Measurements from ENCODE around the gene IRX6.

IRX6 gene

DNA sequence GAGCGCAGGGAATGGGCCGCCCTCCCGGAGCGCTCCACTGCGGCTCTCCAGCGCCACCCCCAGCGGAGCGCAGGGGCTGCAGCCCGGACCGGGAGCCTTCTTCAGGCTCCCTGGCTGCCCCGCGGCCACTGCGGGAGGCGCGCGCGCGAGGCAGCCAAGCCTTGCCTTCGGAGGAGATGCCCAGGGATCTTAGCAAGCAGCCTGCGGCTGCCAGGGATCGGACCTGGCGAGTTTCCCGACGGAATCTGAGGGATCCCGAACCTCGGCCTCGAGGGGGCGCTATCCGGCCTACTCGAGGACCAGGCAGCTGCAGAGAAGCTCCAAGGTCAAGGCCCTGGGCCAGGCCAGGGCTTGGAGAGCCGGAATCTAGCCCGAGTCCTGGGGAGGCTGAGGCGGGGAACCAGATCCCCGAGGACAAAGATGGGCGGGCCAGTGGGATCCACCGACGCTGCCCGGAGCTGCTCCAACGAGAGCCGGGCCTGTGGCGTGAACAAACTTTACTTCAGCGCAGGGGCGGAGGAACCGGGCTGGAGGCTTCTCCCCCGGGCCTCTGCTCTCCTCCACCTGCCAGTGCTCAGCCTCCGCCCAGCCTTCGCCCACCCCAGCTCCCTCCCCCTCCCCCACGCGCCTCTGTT is at the start of gene IRX6:
IRX6 (plus strand) TSS at position 567 of the 635 bp plus-strand sequence. CDS start 889 bp downstream, outside the sequence.
- DNase-seq: no peak

DNA sequence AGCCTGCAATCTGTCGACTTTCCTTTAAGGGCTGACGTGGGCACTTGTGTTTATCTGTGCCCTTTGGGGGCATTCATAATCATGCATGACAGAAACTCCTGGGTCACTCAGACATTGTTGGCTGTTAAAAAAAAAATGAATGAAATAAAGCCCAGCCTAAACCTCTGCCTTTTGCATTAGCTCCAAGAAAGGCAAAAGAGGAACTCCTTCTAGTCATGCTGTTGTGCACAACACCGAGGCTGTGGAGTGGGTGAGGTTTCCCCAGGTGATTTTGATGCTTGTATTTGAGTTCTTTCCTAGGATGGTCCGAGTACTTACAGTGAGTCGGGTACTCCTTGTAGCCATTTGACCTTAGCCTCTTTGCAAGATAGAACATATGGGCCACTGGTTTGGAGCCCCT is 49.6 kb upstream of the IRX6 start:
- DNase-seq: no peak

DNA sequence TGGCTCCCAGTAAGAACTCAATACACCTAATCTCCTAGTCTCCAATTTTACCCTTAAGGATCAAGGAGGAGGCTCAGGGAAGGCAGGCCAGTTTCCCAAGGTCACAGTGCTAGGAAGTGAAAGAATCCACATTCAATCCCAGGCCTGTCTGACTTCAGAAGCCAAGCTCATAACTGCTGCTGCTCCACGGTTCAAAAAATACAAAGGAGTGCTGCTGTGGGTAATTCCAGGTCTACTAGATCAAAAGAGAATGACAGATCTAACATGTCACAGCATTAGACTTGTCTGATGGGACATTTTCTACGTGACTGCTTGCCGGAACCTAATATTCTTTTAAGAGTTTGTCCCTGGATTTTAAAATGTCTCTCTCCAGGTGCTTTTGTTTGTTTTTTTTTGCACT is 48.8 kb upstream of the IRX6 start:
- no peak for DNase-seq

DNA sequence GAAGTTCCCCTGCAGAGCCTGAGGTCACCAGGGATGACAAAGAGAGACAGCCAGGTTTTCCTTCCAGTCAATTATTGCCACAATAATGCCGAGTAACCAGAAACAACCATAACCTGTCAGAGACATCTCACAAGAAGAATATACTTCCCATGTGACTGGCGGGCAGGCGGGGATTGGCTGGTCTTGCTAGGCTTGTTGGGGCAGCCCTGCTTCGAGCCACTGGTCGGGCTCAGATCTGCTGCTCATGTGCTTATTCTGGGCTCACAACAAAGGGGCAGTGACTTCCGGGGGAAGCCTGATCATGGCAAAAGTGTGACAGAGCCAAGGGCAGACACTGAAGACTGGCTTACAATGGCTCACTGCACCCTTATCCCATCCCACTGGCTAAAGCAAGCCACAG is 48.1 kb upstream of the IRX6 start:
- DNase-seq: no peak

DNA sequence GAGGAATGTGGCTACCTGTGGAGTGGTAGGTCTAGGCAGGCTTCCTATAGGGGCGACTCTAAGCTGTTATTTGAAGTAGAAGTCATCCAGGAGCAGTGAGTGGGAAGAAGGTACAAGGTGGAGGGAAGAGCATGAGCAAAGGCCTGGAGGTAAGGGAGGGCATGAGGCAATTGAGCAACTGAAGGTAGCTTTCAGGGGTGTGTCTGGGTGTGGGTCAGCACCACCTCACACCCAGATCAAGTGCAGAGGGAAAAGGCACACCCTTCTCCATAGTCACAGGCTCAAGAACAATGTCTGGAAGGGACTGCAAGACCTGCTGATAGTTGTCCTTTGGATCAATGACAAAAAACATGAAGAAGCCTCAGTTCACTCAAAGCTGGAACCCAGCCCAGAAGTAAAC is 46.5 kb upstream of the IRX6 start:
- no peak for DNase-seq

DNA sequence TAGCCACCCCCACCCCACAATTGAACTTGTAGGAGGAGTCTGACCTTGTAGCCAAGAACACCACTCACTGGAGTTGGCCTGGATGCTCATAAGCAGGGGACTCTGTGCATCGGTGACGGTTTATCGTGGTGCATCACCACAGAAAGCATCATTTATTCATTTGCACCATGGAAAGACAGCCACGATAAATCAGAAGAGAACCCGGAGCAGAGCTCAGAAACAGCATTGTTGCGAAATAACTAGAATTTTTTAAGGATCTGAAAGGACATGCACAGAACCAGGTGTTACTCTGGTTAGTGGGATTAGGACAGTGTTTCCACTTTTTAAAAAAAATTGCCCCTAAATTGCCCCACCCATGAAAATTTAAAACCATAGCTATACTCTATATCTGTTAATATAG is 44.4 kb upstream of the IRX6 start:
- DNase-seq: no peak

DNA sequence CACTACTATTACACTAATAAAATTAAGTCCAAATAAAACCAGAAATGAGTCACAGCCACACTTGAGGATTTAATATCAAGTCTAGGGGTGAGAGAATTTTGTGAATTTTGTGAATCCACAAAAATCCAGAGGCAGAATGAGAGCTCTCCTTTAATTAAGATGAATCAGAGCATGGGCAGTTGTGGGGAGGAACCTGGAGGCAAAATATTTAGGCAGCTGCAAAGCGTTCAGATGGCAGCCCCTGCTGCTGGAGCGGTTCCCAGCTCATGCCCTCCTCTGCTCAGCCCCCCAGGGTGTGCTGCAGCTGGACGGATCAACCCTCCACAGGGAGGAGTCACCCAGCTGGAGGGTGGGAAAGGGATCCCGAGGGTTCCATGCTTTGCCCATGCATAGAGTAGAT is 43.4 kb upstream of the IRX6 start:
- no peak for DNase-seq

DNA sequence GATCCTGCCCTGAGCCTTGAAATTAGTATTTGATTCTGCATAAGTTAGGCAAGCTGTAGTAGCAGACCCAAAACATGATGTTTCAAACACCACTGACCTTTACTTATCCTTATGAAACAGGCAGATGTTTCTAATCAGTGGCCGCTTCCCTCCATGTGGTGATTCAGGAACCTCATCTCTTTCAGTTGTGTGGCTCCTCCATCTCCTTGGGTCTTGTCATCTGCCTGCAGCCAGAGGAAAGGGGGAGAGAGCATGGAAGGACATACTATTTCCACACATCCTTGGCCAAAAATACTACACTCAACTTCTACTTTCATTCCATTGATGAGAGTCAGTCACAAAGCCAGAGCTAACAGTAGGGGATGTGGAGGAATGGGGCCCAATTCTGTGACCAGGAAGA is 41.6 kb upstream of the IRX6 start:
- DNase-seq: no peak

DNA sequence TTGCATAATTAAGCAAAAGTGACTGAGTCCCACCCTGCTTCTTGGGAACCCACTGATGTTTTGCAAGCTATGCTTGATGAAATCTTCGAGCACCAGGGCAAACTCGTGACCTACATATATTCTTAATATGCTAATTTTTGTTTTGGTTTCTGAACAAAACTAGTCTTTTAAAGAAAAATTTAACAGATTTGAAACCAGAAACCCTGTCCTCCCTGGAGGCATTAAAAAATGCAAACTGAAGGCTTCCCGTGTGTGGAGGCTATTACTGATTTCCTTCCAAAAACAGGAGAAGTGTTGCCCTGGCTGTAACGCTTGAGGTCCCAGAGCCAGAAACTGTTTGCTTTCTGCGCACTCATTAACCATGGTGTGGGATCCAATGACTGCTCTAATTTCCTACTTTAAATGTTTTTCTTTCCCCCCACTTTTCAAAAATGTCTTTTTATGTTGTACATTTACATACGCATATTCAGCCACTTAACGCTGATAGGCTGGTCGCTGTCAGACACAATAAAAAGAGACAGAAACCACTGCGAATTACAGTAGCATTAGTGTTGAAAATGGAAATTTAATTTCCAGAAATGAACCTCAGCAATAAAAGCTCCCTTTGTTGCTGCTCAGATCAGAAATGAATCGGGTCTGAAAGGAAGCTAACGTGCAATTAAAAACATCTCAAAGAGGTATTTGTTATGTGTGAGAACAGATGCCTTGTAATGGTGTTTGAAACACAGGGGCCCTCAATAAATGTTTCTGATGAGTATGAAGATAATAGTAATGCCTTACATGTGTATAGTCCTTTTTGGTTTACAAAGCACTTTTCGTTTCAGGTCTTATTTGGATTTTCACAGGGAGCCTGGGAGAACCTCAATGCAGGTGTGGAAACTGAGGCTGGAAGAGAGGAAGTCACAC is 39.9 kb upstream of the IRX6 start:
- DNase-seq: no peak

DNA sequence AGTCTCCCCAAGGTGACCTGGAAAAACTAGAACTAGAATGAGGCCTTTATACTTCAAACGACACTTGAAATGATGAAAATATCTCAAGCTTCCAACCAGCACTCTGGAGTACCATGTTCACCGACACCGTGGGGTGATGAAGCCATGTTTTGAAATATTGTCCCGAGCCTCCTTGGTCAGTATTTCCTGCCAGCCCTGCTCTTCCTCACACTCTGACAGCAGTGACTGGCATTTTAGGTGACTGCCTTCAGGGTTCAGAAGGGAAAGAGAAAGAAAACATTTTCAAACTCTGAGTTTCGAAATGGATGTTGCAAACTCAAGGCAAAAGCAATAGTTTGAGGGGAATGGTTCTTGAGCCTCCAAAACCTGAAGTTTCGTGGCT is 39.3 kb upstream of the IRX6 start:
- DNase-seq: no peak

DNA sequence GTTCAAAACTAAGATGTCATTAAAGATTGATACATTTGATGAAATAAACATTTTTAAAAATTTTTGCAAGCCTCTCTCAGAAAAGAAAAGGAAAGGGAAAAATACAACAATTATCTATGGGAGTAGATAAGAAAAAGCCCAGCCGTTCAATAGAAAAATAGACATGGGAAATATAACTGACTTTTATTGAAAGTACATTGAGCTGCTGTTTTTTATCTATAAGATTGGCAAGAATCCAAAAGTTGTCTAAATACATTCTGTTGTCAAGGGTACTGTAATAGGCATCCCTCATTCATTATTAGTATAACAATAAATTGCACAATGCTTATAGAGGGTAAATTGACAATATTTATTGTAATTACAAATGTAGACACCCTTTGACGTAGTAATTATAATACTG is 38.4 kb upstream of the IRX6 start:
- DNase-seq: no peak

DNA sequence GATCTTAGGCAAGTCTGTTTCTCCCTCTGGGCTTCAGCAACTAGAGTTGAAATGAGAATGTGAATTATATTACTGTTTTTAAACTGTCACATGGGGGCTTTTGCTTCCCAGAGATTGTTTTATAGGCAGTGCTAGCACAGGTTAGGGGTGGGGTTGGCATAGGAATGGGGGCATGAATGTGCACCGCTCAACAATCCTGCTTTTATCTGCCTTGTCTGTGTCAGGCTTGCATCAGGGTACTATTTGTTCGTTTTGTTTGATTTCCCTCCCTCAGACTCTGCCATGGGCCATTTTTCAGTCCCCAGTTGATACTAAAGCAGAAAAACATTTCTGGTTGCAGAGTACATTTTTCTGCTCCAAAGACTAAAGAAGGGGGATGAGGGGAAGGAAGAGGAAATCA is 34.6 kb upstream of the IRX6 start:
- DNase-seq: no peak

DNA sequence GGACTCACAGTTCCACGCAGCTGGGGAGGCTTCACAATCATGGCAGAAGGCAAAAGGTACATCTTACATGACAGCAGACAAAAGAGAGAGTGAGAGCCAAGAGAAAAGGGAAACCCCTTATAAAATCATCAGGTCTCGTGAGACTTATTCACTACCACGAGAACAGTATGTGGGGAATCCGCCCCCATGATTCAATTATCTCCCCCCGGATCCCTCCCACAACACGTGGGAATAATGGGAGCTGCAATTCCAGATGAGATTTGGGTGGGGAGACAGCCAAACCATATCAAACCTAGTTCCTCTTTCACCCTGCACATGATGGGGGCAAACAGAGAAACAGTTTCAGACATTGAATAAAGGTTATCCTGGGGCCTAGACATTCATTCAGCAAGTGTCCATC is 32.2 kb upstream of the IRX6 start:
- no peak for DNase-seq

DNA sequence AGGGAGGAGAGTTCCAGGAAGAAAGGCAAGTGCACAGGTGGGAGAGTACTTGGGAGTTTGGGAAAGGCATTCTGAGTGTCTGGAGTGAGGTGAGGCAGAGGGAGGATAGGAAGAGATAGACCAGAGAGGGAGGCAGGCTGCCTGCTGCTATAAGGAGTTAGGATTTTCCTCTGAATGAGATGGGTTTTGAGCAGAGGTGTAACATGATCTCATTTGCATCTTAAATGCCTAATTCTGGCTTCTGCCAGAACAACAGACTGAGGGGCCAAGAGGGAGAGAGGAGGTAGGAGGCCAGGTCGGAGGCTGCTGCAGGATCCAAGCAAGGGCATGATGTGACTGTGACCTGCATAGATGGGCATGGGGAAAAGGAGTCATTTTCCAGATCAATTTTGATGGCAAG is 31.5 kb upstream of the IRX6 start:
- DNase-seq: no peak

DNA sequence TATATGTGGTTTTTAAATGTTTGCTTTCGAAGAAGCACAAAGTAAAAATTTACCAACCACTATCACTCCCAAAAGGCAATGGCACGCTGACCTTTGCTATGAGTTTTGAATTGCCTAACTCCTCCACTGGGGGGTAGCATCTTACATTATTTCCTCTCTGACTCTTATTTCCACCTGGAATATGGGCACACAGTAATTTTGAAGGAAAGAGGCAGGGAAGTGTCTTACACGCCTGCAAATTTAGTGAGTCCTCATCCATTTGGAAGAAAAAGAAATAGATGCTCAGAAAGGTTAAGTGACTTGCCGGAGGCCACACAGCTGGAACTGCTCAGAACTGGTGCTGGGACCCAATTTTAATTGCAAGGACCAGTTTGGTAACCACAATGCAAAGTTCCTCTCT is 29.9 kb upstream of the IRX6 start:
- DNase-seq: no peak

DNA sequence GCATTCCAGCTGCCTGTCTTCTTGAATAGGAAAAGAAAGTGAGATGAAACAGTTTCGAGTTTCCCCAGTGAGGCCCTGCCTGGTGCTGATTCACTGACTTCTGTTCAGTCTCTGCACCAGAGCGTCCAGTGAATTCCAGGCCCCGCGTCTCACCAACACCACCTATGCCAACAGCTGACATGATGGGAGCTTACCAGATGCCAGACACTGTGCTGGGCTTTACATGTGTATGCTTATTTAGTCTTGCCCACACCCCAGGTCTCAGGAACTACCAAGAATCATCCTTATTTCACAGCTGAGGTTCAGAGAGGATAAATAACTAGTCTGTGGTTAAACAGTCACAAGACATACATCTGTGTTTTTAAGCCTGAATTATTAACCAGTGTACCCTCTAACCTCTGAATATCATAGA is 29.1 kb upstream of the IRX6 start:
- DNase-seq: no peak

DNA sequence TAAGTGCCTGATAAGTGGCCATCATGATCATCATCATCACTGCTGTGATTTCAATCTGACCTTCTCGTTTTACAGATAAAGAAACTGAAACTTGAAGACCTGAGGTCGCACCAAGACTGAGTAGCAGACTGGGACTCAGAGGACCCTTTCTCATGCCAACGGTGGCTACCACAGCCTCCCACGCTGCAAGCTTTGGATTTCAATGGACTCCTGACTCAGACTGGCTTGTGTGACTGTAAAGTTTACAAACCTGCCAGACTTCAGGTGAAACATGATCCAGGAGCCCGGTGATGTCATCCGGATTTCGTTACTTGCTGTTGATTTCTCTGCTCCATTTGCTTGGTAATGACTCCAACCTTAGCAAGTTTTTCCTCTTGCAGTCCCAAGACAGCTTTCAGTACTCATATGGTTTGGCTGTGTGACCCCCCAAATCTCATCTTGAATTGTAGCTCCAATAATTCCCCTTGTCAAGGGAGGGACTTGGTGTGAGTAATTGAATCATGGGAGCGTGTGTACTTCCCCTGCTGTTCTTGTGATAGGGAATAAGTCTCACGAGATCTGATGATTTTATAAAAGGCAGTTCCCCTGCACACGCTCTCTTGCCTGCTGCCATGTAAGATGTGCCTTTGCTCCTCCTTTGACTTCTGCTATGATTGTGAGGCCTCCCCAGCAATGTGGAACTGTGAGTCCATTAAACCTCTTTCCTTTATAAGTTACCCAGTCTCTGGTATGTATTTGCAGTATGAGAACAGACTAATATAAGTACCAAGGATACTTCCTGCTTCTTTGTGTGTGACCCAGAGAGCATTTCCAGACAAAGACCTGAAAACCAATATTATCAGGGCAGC is 26.7 kb upstream of the IRX6 start:
- no peak for DNase-seq

DNA sequence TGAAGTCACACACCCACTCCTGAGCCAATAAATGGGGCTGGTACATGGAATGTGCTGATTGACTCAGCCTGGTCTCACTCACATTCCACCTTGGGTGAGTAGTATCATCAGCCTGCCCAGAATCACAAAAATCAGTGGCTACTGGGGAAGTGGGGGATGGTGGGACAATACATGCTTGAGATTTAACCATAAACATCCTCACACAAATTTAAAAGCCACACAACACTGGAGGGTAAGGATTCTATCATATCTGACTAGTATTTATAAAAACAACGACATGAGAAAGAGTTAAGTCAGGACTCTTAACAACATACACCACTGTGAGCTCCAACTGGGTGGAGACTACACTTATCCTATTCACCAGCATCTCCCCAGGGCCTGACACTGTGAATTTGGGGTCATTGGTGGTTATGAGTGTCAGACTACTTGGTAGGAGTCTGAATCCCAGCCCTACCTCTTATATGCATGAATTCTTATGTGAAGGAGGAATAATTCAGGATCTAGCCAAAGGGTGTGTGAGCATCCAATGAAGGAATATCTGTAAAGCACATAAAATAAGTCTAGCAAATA is 26.0 kb upstream of the IRX6 start:
- no peak for DNase-seq

DNA sequence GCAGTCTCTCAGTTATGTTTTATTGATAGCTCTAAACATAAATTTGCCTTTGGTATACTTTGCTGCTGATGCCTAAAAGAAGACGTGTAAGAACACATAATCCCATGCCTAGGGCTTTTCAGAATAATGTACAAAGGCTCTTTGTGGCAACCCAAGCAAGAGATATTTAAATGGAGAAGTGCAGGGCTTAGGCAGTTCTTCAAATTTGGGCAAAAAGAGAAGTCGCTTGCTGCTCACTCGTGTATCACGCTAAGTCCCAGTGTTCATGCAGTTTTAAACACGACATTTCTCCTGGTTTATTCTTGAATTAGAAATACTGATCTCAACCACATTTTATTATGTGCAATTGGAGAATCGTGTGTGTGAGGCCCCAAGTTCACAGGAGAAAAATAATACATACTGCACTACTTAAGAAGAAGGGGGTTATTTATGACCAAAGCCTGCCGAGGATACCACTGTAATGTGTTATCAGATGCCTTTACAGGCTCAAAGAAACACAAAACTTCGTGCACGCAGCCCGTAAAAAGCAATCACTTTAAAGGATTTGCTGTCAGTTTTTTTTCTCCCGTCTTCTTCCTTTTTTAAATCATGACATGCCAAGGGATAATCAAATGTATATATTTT is 22.5 kb upstream of the IRX6 start:
- no peak for DNase-seq

DNA sequence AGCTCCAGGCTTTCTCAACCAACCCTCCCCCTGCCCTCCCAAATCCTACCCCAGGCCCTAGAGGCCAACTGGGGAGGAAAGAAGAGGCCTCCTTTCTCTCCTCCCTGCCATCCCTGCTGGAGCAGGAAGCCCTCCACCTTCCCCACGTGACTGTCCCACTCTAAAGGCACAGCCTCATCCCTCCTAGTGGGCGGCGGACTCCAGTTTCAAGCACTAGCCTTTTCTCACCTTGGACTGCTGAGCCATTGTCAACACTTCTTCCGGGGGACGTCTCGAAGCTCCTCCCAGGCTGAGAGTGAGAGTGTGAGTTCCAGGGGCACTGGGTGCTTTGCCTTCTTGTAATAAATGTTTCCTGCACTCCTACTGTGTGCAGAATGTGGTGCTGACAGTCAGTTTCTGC is 21.4 kb upstream of the IRX6 start:
- DNase-seq: no peak

DNA sequence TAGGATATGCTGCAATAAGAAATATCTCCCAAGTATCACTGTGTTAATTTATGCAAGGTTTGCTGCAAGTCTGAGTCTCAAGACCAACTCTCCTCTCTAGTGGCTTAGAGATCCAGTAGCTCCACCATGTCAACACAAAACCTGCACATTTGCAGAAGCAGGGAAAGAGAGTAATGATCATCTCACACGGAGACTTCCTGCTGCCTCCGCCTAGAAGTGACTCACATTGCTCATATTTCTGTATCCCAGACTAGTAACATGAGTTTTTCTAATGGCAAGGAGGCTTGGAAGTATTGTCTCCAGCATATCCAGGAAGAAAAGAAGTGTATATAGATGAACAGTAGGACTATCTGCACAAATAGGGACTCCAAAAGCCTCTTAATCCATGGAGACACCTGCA is 15.0 kb upstream of the IRX6 start:
- no peak for DNase-seq

DNA sequence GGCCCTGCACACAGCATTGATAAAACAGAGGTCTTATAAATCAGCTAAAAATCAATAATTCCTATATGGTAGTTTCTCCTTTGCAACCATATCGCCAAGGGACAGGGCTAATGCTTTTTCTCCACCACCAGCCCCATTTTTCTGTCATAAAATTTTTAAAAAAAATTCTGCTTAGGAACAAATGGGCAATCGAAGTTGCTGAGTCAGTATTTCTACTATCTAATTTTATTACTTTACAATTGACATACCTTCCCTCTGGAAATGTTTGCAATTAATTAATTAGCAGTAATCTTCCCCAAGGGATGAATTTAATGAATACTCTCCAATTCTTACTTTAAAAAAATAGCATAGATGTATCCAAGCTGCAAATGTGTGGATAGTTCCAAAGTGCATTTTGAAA is 1.7 kb upstream of the IRX6 start:
- DNase-seq: no peak

Data from activated CD4-positive, alpha-beta T cell treated with anti-CD3 and anti-CD28 coated beads, Interleukin-10, Interleukin-2, amounts not matched to agents 100 ng/mL and 50 ng/mL, durations not matched to agents 16 hours and 8 hours (primary cell).